GM18907 (cell line): ENCODE results near the gene DCST2.

Source experiments
- ATAC-seq: cut with Tn5 transposase; IDR thresholded peaks from one replicate; pipeline ENCODE4 v1.9.1; 2021; ENCODE audit warnings: mild to moderate bottlenecking, moderate library complexity; ENCODE audit not compliant: unreplicated experiment

Gene DCST2

GRCh38 chr1:155012026-155012546 is 21.5 kb downstream of the DCST2 start:
- no peak for ATAC-seq

- ATAC-seq = no peak
Observed at GRCh38 chr1:155011437-155012025, 22.1 kb downstream of the DCST2 start.

GRCh38 chr1:155011004-155011416 is 22.6 kb downstream of the DCST2 start:
- ATAC-seq = no peak

- ATAC-seq = no peak
Observed at GRCh38 chr1:155010211-155010918, 23.2 kb downstream of the DCST2 start.

GRCh38 chr1:155009742-155010141 is 23.8 kb downstream of the DCST2 start:
- ATAC-seq = no peak

GRCh38 chr1:155009221-155009711 is 24.3 kb downstream of the DCST2 start:
- no peak for ATAC-seq

- ATAC-seq = no peak
Observed at GRCh38 chr1:155008015-155008941, 25.3 kb downstream of the DCST2 start.

- no peak for ATAC-seq
Observed at GRCh38 chr1:155007251-155007828, 26.2 kb downstream of the DCST2 start.

GRCh38 chr1:155006601-155007101 is 26.9 kb downstream of the DCST2 start:
- ATAC-seq = no peak

GRCh38 chr1:155005076-155006011 is 28.2 kb downstream of the DCST2 start:
- no peak for ATAC-seq

- no peak for ATAC-seq
Observed at GRCh38 chr1:155004352-155005075, 29.1 kb downstream of the DCST2 start.

GRCh38 chr1:155003766-155004351 is 29.7 kb downstream of the DCST2 start:
- no peak for ATAC-seq

- no peak for ATAC-seq
Observed at GRCh38 chr1:155003227-155003765, 30.3 kb downstream of the DCST2 start.

GRCh38 chr1:155002464-155003226 is 30.9 kb downstream of the DCST2 start, which contains the start of gene ZBTB7B:
Gene ZBTB7B (plus strand): TSS chr1:155002802. CDS start chr1:155014661, 11,859 bp downstream.
- ATAC-seq = peak; percentile 0

GRCh38 chr1:155001675-155002463 is 31.7 kb downstream of the DCST2 start:
- peak; percentile 52 for ATAC-seq

- peak; percentile 18 for ATAC-seq
Observed at GRCh38 chr1:155001425-155001674, 32.2 kb downstream of the DCST2 start.
